Large intestine (tissue), 3 donors: Measurements from ENCODE around the gene ADCY9. TPM values are rescaled to one million over a fixed set of nuclear protein-coding genes. Genes with fewer than 3 reads are reported as not detected.
"Not testable (repeated sequence)": the region's sequence is repeated elsewhere in the genome, so short reads cannot be mapped to it uniquely, and the experiment has no call there.

Experiments
- DNase-seq, 2 donors: peaks; one replicate each; pipeline versions ENCODE4 v3.0.0 to v3.0.0-alpha.2; 2013
- H3K27ac ChIP-seq: one replicate; pipeline ENCODE4 v1.5.1; 2013; ENCODE audit warnings: low read length
- H3K27me3 ChIP-seq: 2 replicates; pipeline ENCODE4 v1.6.1; 2013; ENCODE audit warnings: low read length; ENCODE audit not compliant: control insufficient read depth, insufficient read depth
- H3K36me3 ChIP-seq: 2 replicates; pipeline ENCODE4 v1.6.1; 2013; ENCODE audit warnings: low read length; ENCODE audit not compliant: control insufficient read depth, insufficient read depth
- H3K4me1 ChIP-seq: one replicate; pipeline ENCODE4 v1.6.1; 2013; ENCODE audit warnings: low read length; ENCODE audit not compliant: control insufficient read depth, insufficient read depth
- H3K4me3 ChIP-seq: one replicate; pipeline ENCODE4 v1.5.1; 2013; ENCODE audit warnings: low read length
- H3K9me3 ChIP-seq: one replicate; pipeline ENCODE4 v1.6.1; 2013; ENCODE audit warnings: mild to moderate bottlenecking, low read depth, low read length, moderate library complexity; ENCODE audit not compliant: control insufficient read depth
- WGBS: methylation state at CpG from one replicate; pipeline ENCODE4 v1.1.5; 2013; ENCODE audit warnings: low lambda C conversion rate; ENCODE audit not compliant: insufficient coverage; 5-methylcytosine and 5-hydroxymethylcytosine counted together
- polyA plus RNA-seq: library from polyadenylated mRNA; unstranded; fragments of 120-200 nt; gene quantifications from one replicate; pipeline ENCODE4 v1.2.1, GENCODE V29; 2013

Gene ADCY9
- polyA plus RNA-seq, 1 donor: 8.1 TPM

DNA sequence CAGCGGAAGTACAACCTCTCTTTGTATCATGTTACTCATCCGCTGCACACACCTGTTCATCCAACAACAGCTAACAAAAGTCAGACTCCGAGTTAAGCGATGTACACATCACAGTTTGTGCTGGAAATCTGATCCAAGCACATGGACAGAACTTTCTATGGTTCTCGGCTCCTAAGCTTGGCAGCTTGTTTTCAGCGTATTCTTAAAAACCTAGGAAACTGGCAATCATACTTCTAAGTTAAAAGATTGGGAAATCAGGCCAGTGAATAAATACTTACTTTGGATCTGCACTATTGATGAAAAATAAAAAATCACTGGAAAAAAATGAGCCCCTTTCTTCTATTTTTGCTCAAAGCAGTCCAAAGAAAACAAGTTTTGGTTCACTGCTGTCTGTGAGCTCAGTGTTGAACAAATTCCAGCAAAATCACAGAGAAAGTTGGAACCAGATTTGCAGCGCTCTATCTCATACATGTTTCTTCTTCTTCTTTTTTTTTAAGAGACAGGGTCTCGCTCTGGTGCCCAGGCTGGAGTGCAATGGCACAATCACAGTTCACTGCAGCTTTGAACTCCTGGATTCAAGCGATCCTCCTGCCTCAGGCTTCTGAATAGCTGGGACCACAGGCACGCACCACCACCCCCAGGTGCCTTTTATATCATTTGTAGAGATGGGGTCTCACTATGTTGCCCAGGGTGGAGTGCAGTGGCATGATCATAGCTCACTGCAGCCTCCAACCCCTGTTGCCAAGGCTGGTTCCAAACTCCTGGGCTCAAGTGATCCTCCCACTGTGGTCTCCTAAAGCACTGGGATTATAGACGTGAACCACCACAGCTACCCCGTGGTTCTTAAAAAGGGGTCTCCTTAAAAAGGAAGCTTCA is 164.1 kb downstream of the ADCY9 start:
- Histone ChIP-seq H3K27ac (no peak overlapping the region), H3K4me1 (no peaks in the 10 kb centered on the region), H3K9me3 (no peaks in the 10 kb centered on the region), H3K36me3 (no peaks in the 10 kb centered on the region), H3K27me3 (peaks cover 14% of the 10 kb centered on the region), H3K4me3 (no peak overlapping the region)
- 74% methylated on average over 5 of the region's 12 CpGs for WGBS
- no peak for DNase-seq

GRCh38 chr16:3951380-3951779 is 164.9 kb downstream of the ADCY9 start:
- not testable (repeated sequence) for H3K36me3 ChIP-seq, H3K27me3 ChIP-seq, H3K4me1 ChIP-seq, DNase-seq, H3K9me3 ChIP-seq, H3K27ac ChIP-seq, H3K4me3 ChIP-seq
- 100% methylated on average over 2 of the region's 5 CpGs for WGBS

GRCh38 chr16:3950343-3951193 is 165.7 kb downstream of the ADCY9 start:
- no peak overlapping the region for H3K4me3 ChIP-seq
- DNase-seq: peak; percentile 61 to 63
- H3K27ac ChIP-seq: peak overlapping the region; percentile 63
- H3K9me3 ChIP-seq: no peaks in the 10 kb centered on the region
- no peaks in the 10 kb centered on the region for H3K4me1 ChIP-seq
- peaks cover 8% of the 10 kb centered on the region for H3K27me3 ChIP-seq
- H3K36me3 ChIP-seq: no peaks in the 10 kb centered on the region
- 70% methylated on average over 2 of the region's 32 CpGs for WGBS

- Histone ChIP-seq H3K4me3 (no peak overlapping the region), H3K27ac (peak overlapping the region; percentile 63), H3K27me3 (peaks cover 8% of the 10 kb centered on the region), H3K4me1 (no peaks in the 10 kb centered on the region), H3K36me3 (no peaks in the 10 kb centered on the region), H3K9me3 (no peaks in the 10 kb centered on the region)
- no peak for DNase-seq
- WGBS: 58% methylated on average over 3 of the region's 9 CpGs
Observed at GRCh38 chr16:3949946-3950342, 166.3 kb downstream of the ADCY9 start.

DNA sequence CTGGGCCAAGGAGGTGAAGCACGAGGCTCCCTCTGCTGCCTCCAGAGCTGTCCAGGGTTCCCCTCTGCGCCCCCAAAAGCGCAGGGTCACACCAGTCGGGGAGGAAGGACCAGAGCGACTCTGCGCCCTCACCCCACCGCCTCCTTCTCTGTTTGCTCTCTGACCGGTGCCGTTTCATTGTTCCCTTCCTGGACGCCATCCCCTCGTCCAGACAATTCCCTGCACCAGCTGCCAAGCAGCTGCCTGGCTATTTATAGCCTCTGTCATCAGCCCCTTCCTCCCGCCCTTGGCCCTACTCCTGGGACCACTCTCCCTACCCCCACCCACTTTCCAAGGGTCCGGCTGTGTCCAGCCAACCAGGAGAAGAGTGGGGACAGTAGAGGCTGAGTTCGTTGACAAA is 167.0 kb downstream of the ADCY9 start:
- peak in 1 of 2 donors; percentile 40 for DNase-seq
- H3K4me3 ChIP-seq: no peak overlapping the region
- H3K36me3 ChIP-seq: no peaks in the 10 kb centered on the region
- H3K4me1 ChIP-seq: no peaks in the 10 kb centered on the region
- H3K9me3 ChIP-seq: no peaks in the 10 kb centered on the region
- no peak overlapping the region for H3K27ac ChIP-seq
- peaks cover 8% of the 10 kb centered on the region for H3K27me3 ChIP-seq
- WGBS: no CpG with 5 or more reads among the region's 14 CpGs

DNA sequence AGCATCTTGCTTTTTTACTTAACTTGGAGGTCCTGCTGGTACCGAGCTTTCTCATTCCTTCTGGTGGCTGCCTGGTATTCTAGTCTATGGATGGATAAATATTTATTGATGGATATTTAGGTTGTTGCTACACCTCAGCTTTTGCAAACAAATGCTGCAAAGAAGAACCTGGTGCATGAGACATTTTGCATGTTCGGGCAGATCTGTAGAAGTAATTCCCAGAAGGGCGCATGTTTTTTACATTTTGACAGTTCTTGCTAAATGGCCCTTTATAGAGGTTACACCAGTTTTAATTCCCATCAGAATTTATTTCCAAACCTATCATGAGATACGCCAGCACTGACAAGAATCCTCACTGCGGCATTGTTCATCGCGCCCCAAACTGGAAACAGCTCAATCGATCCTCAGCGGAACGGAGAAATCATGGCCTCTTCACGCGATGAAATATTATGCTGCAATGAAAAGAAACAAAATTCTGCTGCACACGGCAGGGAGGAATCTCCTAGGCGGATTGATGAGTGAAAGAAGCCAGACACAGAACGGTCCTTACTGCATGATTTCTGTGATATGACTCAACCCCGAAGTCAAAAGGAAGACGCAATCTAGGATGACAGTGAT is 167.8 kb downstream of the ADCY9 start:
- Histone ChIP-seq H3K9me3 (no peaks in the 10 kb centered on the region), H3K4me3 (no peak overlapping the region), H3K27ac (no peak overlapping the region), H3K27me3 (peaks cover 5% of the 10 kb centered on the region), H3K4me1 (no peaks in the 10 kb centered on the region), H3K36me3 (no peaks in the 10 kb centered on the region)
- 100% methylated on average over 2 of the region's 17 CpGs for WGBS
- no peak for DNase-seq

DNA sequence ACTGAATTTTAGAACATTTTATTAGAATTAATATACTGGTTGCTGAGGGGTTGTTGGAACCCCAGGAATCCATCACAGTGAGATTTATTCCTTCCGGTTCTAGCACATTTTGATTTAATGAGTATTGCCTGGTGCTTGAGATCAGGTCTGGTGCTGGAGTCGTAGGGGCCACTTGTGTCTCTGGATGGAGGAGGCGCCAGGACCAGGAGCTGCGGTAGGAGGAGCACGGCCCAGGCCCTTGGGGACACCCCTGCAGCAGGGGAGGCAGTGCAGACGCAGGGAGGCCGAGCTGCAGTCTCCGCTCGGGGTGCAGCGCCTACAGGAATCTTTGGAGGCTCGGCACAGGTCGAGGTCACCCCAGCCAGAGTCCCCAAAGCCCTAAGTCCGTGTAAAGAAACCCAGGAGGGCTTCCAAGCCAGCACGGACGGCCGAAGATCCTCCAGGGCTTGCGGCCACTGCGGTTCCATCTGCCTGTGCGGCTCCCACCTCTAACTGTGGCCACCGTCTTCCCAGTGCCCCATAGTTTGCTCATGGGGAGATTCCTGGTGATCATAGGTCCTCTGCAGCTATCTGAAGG is 169.6 kb downstream of the ADCY9 start:
- no peak for DNase-seq
- no peaks in the 10 kb centered on the region for H3K36me3 ChIP-seq
- no peaks in the 10 kb centered on the region for H3K9me3 ChIP-seq
- H3K4me1 ChIP-seq: no peaks in the 10 kb centered on the region
- no CpG with 5 or more reads among the region's 20 CpGs for WGBS
- peaks cover 5% of the 10 kb centered on the region for H3K27me3 ChIP-seq
- H3K27ac ChIP-seq: no peak overlapping the region
- H3K4me3 ChIP-seq: no peak overlapping the region

DNA sequence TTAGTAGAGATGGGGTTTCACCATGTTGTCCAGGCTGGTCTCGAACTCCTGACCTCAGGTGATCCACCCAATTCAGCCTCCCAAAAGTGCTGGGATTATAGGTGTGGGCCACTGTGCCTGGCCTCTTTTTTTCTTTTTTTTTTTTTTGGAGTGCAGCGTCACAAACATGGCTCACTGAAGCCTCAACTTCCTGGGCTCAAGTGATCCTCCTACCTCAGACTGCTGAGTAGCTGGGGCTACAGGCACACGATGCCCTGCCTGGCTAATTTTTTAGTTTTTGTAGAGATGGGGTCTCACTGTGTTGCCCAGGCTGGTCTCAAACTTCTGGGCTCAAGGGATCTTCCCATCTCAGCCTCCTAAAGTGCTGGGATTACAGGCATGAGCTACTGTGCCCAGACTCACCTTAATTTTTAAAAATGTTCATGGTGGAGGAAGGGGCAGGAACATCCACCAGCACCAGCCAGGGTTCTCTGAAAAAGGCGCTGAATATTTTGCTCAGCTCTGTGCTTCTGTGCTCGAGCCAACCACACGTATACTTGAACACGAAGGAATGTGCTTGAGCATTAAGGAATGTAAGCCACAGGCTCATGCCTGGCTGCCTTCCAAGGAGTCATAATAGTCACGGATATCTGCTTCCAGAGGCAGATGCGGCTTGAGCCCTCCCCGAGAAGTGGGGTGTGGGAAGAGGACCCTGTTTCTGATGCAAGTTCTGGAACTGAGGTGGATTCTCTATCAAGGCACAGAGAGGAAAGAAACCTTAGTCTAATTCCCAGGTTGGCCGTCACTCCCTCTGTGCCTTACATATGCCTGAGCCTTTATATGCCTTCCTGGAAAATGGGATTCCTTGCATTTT is 170.3 kb downstream of the ADCY9 start:
- DNase-seq: peak; percentile 51 to 52
- Histone ChIP-seq H3K27ac (peak overlapping the region; percentile 25), H3K27me3 (peaks cover 5% of the 10 kb centered on the region), H3K4me3 (no peak overlapping the region), H3K9me3 (no peaks in the 10 kb centered on the region), H3K36me3 (no peaks in the 10 kb centered on the region), H3K4me1 (no peaks in the 10 kb centered on the region)
- WGBS: 67% methylated on average over 1 of the region's 11 CpGs

DNA sequence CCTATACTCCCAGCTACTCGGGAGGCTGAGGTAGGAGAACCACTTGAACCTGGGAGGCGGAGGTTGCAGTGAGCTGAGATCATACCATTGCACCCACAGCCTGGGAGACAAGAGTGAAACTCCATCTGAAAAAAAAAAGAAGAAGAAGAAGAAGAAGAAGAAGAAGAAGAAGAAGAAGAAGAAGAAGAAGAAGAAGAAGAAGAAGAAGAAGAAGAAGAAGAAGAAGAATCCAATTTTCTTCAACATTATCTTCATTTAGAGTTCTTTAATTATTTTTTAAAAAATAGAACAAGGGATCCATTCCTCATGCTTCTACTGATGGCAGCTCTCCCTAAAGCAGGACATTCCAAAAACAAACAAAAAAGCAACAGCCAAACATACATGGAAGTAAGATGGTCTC is 171.8 kb downstream of the ADCY9 start:
- H3K27ac ChIP-seq, H3K9me3 ChIP-seq, H3K4me3 ChIP-seq, DNase-seq, H3K36me3 ChIP-seq, H3K4me1 ChIP-seq, H3K27me3 ChIP-seq: not testable (repeated sequence)
- no CpG with 5 or more reads among the region's 2 CpGs for WGBS
